Measurements from ENCODE around the gene CTSC. TPM values are rescaled to one million over a fixed set of nuclear protein-coding genes. Genes with fewer than 3 reads are reported as not detected.

Gene CTSC
- total and polyA plus RNA-seq, 9 of the 15 experiments (the other 6 are each of a cell fraction or from before 2014, with no cell fraction given): 113 to 403 (median 187) TPM

DNA sequence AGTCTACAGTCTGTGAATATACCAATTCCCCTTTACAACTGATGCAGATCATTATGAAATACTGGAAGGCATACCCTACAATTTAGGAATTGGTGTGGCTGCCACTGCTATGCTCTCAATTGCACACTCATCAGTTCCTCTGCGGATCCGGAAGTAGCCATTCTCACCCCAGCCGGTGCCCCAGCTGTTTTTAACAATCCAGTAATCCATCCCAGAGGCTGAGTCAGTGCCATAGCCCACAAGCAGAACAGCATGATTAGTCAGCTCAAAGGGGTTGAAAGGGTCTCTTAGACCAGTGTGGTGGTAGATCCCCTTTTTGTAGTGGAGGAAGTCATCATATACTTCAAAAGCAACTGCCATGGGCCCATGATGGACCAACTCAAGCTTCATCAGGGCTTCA, 43.6 kb downstream of the CTSC start:
- Histone ChIP-seq H3K79me2 (ENCODE audit: control insufficient read depth, insufficient read depth, low read length) (0 out of 3 replicates have a peak, but pooled peaks cover 2% of the 10 kb centered on the region), H3K27ac (ENCODE audit: extremely low read depth, low read depth, low read length) (no peak overlapping the region), H3K27me3 (ENCODE audit: control insufficient read depth in 2 of 2, insufficient read depth in 2 of 2, low read length in 2 of 2) (no peaks in the 10 kb centered on the region), H3K9ac (ENCODE audit: insufficient read depth in 1 of 2, low read depth in 2 of 2, low read length in 2 of 2) (no peak overlapping the region), H3K36me3 (ENCODE audit: control insufficient read depth, insufficient read depth, low read length) (peaks cover 91% of the 10 kb centered on the region), H2AFZ (ENCODE audit: low read depth, low read length) (no peak overlapping the region), H3K4me3 (no peak overlapping the region), H3K4me1 (replicated peaks in 1 of 2; ENCODE audit: control insufficient read depth in 2 of 2, insufficient read depth in 2 of 2, low read length in 2 of 2) (no peaks in the 10 kb centered on the region), H3K9me1 (ENCODE audit: control insufficient read depth, insufficient read depth, low read length) (no peaks in the 10 kb centered on the region), H3K4me2 (ENCODE audit: insufficient read depth, low read length) (no peak overlapping the region), H4K20me1 (replicated peaks; ENCODE audit: control insufficient read depth, insufficient read depth, low read length) (no peaks in the 10 kb centered on the region), H3K9me3 (replicated peaks; ENCODE audit: control insufficient read depth, insufficient read depth, low read depth, low read length) (no peaks in the 10 kb centered on the region)
- intact Hi-C loops (cut with micrococcal nuclease): no loop called here
- DNase-seq (ENCODE audit: extremely low read depth in 1 of 4, low spot score in 3 of 4) (no peak), ATAC-seq (no peak), FAIRE-seq (no peak)
- BruUV-seq (replicated peaks): TSS peak; percentile 27
- in situ Hi-C loops (cut with MboI): no loop called here
- CTCF ChIA-PET (ENCODE audit: low intra/inter-chr PET ratio): no interaction called here
- POLR2A ChIA-PET: interaction anchor here (2.7 kb wide), 1 partner anchor 10 kb away, joined by 7 read pairs; no protein-coding TSS in a partner anchor
- 97% methylated on average over 3 of the region's 3 CpGs for WGBS (ENCODE audit: insufficient coverage, low coverage, missing lambda C conversion rate)
- TF ChIP-seq, protein P1, sequence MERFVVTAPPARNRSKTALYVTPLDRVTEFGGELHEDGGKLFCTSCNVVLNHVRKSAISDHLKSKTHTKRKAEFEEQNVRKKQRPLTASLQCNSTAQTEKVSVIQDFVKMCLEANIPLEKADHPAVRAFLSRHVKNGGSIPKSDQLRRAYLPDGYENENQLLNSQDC (CRISPR knock-in tag; IDR thresholded peaks at IDR 0.05): no peak
- TF ChIP-seq, protein P2, sequence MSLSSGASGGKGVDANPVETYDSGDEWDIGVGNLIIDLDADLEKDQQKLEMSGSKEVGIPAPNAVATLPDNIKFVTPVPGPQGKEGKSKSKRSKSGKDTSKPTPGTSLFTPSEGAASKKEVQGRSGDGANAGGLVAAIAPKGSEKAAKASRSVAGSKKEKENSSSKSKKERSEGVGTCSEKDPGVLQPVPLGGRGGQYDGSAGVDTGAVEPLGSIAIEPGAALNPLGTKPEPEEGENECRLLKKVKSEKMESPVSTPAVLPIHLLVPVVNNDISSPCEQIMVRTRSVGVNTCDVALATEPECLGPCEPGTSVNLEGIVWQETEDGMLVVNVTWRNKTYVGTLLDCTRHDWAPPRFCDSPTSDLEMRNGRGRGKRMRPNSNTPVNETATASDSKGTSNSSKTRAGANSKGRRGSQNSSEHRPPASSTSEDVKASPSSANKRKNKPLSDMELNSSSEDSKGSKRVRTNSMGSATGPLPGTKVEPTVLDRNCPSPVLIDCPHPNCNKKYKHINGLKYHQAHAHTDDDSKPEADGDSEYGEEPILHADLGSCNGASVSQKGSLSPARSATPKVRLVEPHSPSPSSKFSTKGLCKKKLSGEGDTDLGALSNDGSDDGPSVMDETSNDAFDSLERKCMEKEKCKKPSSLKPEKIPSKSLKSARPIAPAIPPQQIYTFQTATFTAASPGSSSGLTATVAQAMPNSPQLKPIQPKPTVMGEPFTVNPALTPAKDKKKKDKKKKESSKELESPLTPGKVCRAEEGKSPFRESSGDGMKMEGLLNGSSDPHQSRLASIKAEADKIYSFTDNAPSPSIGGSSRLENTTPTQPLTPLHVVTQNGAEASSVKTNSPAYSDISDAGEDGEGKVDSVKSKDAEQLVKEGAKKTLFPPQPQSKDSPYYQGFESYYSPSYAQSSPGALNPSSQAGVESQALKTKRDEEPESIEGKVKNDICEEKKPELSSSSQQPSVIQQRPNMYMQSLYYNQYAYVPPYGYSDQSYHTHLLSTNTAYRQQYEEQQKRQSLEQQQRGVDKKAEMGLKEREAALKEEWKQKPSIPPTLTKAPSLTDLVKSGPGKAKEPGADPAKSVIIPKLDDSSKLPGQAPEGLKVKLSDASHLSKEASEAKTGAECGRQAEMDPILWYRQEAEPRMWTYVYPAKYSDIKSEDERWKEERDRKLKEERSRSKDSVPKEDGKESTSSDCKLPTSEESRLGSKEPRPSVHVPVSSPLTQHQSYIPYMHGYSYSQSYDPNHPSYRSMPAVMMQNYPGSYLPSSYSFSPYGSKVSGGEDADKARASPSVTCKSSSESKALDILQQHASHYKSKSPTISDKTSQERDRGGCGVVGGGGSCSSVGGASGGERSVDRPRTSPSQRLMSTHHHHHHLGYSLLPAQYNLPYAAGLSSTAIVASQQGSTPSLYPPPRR (CRISPR knock-in tag; IDR thresholded peaks at IDR 0.05; ENCODE audit: borderline replicate concordance): no peak
- TF ChIP-seq ZNF444 (CRISPR knock-in tag; IDR thresholded peaks at IDR 0.05) (no peak), KDM4B (IDR thresholded peaks at IDR 0.05; ENCODE audit: borderline replicate concordance in 2 of 2, low read depth in 1 of 2) (no peak), GTF2A2 (tag; IDR thresholded peaks at IDR 0.05) (no peak), ZFPM2 (CRISPR knock-in tag; IDR thresholded peaks at IDR 0.05) (no peak), MTF1 (CRISPR knock-in tag; IDR thresholded peaks at IDR 0.05; ENCODE audit: borderline replicate concordance) (no peak), ZNF311 (CRISPR knock-in tag; IDR thresholded peaks at IDR 0.05) (no peak), ZNF41 (CRISPR knock-in tag; conservative IDR thresholded peaks at IDR 0.05) (no peak), MXI1 (IDR thresholded peaks at IDR 0.05; ENCODE audit: low read depth, low read length) (no peak), FOXJ2 (tag; IDR thresholded peaks at IDR 0.05) (no peak), RUNX1 (IDR thresholded peaks at IDR 0.05; ENCODE audit: low read depth) (no peak), DACH1 (IDR thresholded peaks at IDR 0.05; ENCODE audit: partially characterized antibody) (no peak), ZNF165 (CRISPR knock-in tag; IDR thresholded peaks at IDR 0.05; ENCODE audit: borderline replicate concordance) (no peak)
- TF ChIP-seq, protein P3, sequence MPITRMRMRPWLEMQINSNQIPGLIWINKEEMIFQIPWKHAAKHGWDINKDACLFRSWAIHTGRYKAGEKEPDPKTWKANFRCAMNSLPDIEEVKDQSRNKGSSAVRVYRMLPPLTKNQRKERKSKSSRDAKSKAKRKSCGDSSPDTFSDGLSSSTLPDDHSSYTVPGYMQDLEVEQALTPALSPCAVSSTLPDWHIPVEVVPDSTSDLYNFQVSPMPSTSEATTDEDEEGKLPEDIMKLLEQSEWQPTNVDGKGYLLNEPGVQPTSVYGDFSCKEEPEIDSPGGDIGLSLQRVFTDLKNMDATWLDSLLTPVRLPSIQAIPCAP (CRISPR knock-in tag; IDR thresholded peaks at IDR 0.05; ENCODE audit: borderline replicate concordance): no peak
- TF ChIP-seq, protein P4, sequence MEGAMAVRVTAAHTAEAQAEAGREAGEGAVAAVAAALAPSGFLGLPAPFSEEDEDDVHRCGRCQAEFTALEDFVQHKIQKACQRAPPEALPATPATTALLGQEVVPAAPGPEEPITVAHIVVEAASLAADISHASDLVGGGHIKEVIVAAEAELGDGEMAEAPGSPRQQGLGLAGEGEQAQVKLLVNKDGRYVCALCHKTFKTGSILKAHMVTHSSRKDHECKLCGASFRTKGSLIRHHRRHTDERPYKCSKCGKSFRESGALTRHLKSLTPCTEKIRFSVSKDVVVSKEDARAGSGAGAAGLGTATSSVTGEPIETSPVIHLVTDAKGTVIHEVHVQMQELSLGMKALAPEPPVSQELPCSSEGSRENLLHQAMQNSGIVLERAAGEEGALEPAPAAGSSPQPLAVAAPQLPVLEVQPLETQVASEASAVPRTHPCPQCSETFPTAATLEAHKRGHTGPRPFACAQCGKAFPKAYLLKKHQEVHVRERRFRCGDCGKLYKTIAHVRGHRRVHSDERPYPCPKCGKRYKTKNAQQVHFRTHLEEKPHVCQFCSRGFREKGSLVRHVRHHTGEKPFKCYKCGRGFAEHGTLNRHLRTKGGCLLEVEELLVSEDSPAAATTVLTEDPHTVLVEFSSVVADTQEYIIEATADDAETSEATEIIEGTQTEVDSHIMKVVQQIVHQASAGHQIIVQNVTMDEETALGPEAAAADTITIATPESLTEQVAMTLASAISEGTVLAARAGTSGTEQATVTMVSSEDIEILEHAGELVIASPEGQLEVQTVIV (CRISPR knock-in tag; IDR thresholded peaks at IDR 0.05; ENCODE audit: borderline replicate concordance): no peak

Measured in K562 (cell line).